HepG2 (cell line): ENCODE measurements around the gene CFL1. TPM values are rescaled to one million over a fixed set of nuclear protein-coding genes. Genes with fewer than 3 reads are reported as not detected.

Experiments
- CBX5 ChIP-seq: sonication (generic); formaldehyde crosslinking; IDR thresholded peaks from 2 replicates; pipeline ENCODE4 v1.4.0; 2020; ENCODE audit warnings: missing genetic modification reagents, borderline replicate concordance
- CC2D1A ChIP-seq: sonication (generic); formaldehyde crosslinking; IDR thresholded peaks from 2 replicates; pipeline ENCODE4 v1.8.1; 2023; ENCODE audit warnings: mild to moderate bottlenecking, missing genetic modification reagents
- HNRNPH1 ChIP-seq: fragments of 200-400 bp; formaldehyde crosslinking; optimal IDR thresholded peaks from 2 replicates; pipeline ENCODE3; 2017; ENCODE audit warnings: mild to moderate bottlenecking, low read depth, low read length
- HNRNPL ChIP-seq: fragments of 200-400 bp; formaldehyde crosslinking; IDR thresholded peaks from 2 replicates; pipeline ENCODE4 v1.6.1; 2017; ENCODE audit warnings: mild to moderate bottlenecking, low read depth, low read length
- MEIS1 ChIP-seq: sonication (generic); formaldehyde crosslinking; IDR thresholded peaks from 2 replicates; pipeline ENCODE4 v1.9.0; 2021; ENCODE audit warnings: mild to moderate bottlenecking, missing genetic modification reagents, moderate library complexity, borderline replicate concordance
- NR3C1 ChIP-seq: sonication (generic); formaldehyde crosslinking; IDR thresholded peaks from 2 replicates; pipeline ENCODE4 v1.4.0; 2020; ENCODE audit warnings: missing genetic modification reagents
- PTBP1 ChIP-seq: fragments of 200-400 bp; formaldehyde crosslinking; IDR thresholded peaks from 2 replicates; pipeline ENCODE4 v1.6.1; 2018; ENCODE audit warnings: low read length, low read depth; ENCODE audit not compliant: poor library complexity, severe bottlenecking
- RNF219 ChIP-seq: sonication (generic); formaldehyde crosslinking; IDR thresholded peaks from 2 replicates; pipeline ENCODE4 v1.5.0; 2020; ENCODE audit warnings: mild to moderate bottlenecking, missing genetic modification reagents
- RXRA ChIP-seq: sonication (generic); formaldehyde crosslinking; IDR thresholded peaks from 2 replicates; pipeline ENCODE4 v1.5.1; 2020; ENCODE audit warnings: missing genetic modification reagents
- TBL1XR1 ChIP-seq: fragments of 150-350 bp; IDR thresholded peaks from 2 replicates; pipeline ENCODE4 v1.6.1; 2014; ENCODE audit warnings: borderline replicate concordance, low read length; ENCODE audit not compliant: partially characterized antibody
- TEF ChIP-seq: sonication (generic); formaldehyde crosslinking; IDR thresholded peaks from 2 replicates; pipeline ENCODE4 v1.5.0; 2020; ENCODE audit warnings: missing genetic modification reagents
- THYN1 ChIP-seq: sonication (generic); formaldehyde crosslinking; IDR thresholded peaks from 2 replicates; pipeline ENCODE4 v1.8.1; 2023; ENCODE audit warnings: low read depth, mild to moderate bottlenecking, moderate library complexity, missing genetic modification reagents, borderline replicate concordance
- TP53 ChIP-seq: sonication (generic); formaldehyde crosslinking; conservative IDR thresholded peaks from 2 replicates; pipeline ENCODE4 v1.4.0; 2020; ENCODE audit warnings: missing genetic modification reagents
- ZFP41 ChIP-seq: sonication (generic); formaldehyde crosslinking; IDR thresholded peaks from 2 replicates; pipeline ENCODE4 v1.4.0; 2020; ENCODE audit warnings: mild to moderate bottlenecking, missing genetic modification reagents, borderline replicate concordance
- ZFP82 ChIP-seq: sonication (generic); formaldehyde crosslinking; IDR thresholded peaks from 2 replicates; pipeline ENCODE4 v1.5.1; 2020; ENCODE audit warnings: mild to moderate bottlenecking, missing genetic modification reagents, borderline replicate concordance
- ZNF274 ChIP-seq: sonication (generic); formaldehyde crosslinking; IDR thresholded peaks from 2 replicates; pipeline ENCODE4 v1.5.1; 2020; ENCODE audit warnings: mild to moderate bottlenecking, missing genetic modification reagents
- ZNF329 ChIP-seq: sonication (generic); formaldehyde crosslinking; IDR thresholded peaks from 2 replicates; pipeline ENCODE4 v1.9.0; 2021; ENCODE audit warnings: low read depth, mild to moderate bottlenecking, missing genetic modification reagents
- ZNF414 ChIP-seq: sonication (generic); formaldehyde crosslinking; IDR thresholded peaks from 2 replicates; pipeline ENCODE4 v1.5.0; 2020; ENCODE audit warnings: missing genetic modification reagents
- ZNF652 ChIP-seq: IDR thresholded peaks from 2 replicates; pipeline ENCODE4 v1.6.1; 2016; ENCODE audit warnings: low read depth, borderline replicate concordance
- ZNF776 ChIP-seq: sonication (generic); formaldehyde crosslinking; IDR thresholded peaks from 2 replicates; pipeline ENCODE4 v1.4.0; 2020; ENCODE audit warnings: mild to moderate bottlenecking, missing genetic modification reagents
- polyA plus RNA-seq, 8 experiments: library from polyadenylated mRNA; depleted of rRNA in 3 of 8; stranded (reverse) in 7 of 8; unstranded in 1 of 8; fragments of >200 nt; fragmentation: Illumina TruSeq in 4 of 8; extraction: Trizol in 4 of 8; gene quantifications; 2 replicates each; pipeline versions ENCODE4 v1.2.1 to v1.2.3, GENCODE V29; 2011 to 2016; ENCODE audit warnings: low read depth in 4 of 8, missing spikeins in 1 of 8, mixed read lengths in 1 of 8; ENCODE audit not compliant: insufficient read depth in 1 of 8
- total RNA-seq, 5 experiments: library from RNA; depleted of rRNA; stranded (reverse); fragments of >200 nt; fragmentation: Illumina TruSeq; extraction: Trizol; gene quantifications; 2 replicates each; pipeline ENCODE4 v1.2.3, GENCODE V29; 2016; ENCODE audit warnings: low read depth in 1 of 5

The CFL1 gene
- total and polyA plus RNA-seq, 2 of the 13 experiments (the other 11 are each of a cell fraction or from before 2014, with no cell fraction given), result 379 to 383 TPM

- TF ChIP-seq PTBP1 (no peak), HNRNPH1 (no peak), MEIS1 (CRISPR knock-in tag) (peak; percentile 44; the same call in 1 of the 2 replicates), ZNF414 (CRISPR knock-in tag) (peak; percentile 60; the same call in 1 of the 2 replicates), TBL1XR1 (peak; percentile 55), ZFP41 (CRISPR knock-in tag) (no peak), ZFP82 (0 out of 2 replicates have a peak, but pooled peaks have one; percentile 46), ZNF776 (CRISPR knock-in tag) (peak; percentile 70; the same call in 1 of the 2 replicates), ZNF652 (no peak), CBX5 (peak; percentile 49; the same call in 1 of the 2 replicates), THYN1 (CRISPR knock-in tag) (0 out of 2 replicates have a peak, but pooled peaks have one; percentile 81), HNRNPL (no peak), TEF (no peak), RNF219 (CRISPR knock-in tag) (no peak), ZNF274 (CRISPR knock-in tag) (peak; percentile 56; the same call in 1 of the 2 replicates), NR3C1 (CRISPR knock-in tag) (no peak), RXRA (CRISPR knock-in tag) (peak; percentile 53; the same call in 1 of the 2 replicates), CC2D1A (CRISPR knock-in tag) (no peak), ZNF329 (0 out of 2 replicates have a peak, but pooled peaks have one; percentile 66), TP53 (CRISPR knock-in tag) (no peak)
Measured at GRCh38 chr11:65857853-65858680, at the start of gene CFL1 (continued).
